Hepatocyte (in vitro differentiated cells): Measurements from ENCODE around the gene GADD45G. TPM values are rescaled to one million over a fixed set of nuclear protein-coding genes. Genes with fewer than 3 reads are reported as not detected.

Source experiments
- DNase-seq: peaks from one replicate; pipeline ENCODE4 v3.0.0-alpha.2; 2016; ENCODE audit warnings: low spot score
- H2AFZ ChIP-seq: fragments of 200-600 bp; sonication (generic); 2 replicates; pipeline ENCODE4 v1.6.0; 2016; ENCODE audit warnings: antibody characterized with exemption, mild to moderate bottlenecking
- H3K27ac ChIP-seq: fragments of 200-600 bp; sonication (generic); 2 replicates; pipeline ENCODE4 v1.5.1; 2016; ENCODE audit warnings: mild to moderate bottlenecking
- H3K27me3 ChIP-seq: fragments of 200-600 bp; sonication (generic); 2 replicates; pipeline ENCODE4 v1.6.1; 2016
- H3K36me3 ChIP-seq: fragments of 200-600 bp; sonication (generic); replicated peaks from 2 replicates; pipeline ENCODE4 v1.5.1; 2016; ENCODE audit warnings: low read depth; ENCODE audit not compliant: insufficient read depth
- H3K4me1 ChIP-seq: fragments of 200-600 bp; sonication (generic); 2 replicates; pipeline ENCODE4 v1.5.1; 2016; ENCODE audit warnings: mild to moderate bottlenecking, moderate library complexity; ENCODE audit not compliant: insufficient read depth
- H3K4me2 ChIP-seq: fragments of 200-600 bp; sonication (generic); 2 replicates; pipeline ENCODE4 v1.6.0; 2016
- H3K4me3 ChIP-seq: fragments of 200-600 bp; sonication (generic); 2 replicates; pipeline ENCODE4 v1.5.1; 2016; ENCODE audit warnings: mild to moderate bottlenecking
- H3K79me2 ChIP-seq: fragments of 200-600 bp; sonication (generic); 2 replicates; pipeline ENCODE4 v1.6.0; 2017; ENCODE audit warnings: mild to moderate bottlenecking
- H3K9me2 ChIP-seq: fragments of 200-600 bp; sonication (generic); replicated peaks from 2 replicates; pipeline ENCODE4 v1.6.0; 2017; ENCODE audit warnings: mild to moderate bottlenecking; ENCODE audit not compliant: insufficient read depth
- H3K9me3 ChIP-seq: fragments of 200-600 bp; sonication (generic); 2 replicates; pipeline ENCODE4 v1.5.1; 2016; ENCODE audit warnings: low read depth, mild to moderate bottlenecking
- H4K20me1 ChIP-seq: fragments of 200-600 bp; sonication (generic); 2 replicates; pipeline ENCODE4 v1.6.0; 2016; ENCODE audit warnings: mild to moderate bottlenecking; ENCODE audit not compliant: insufficient read depth, poor library complexity, severe bottlenecking
- CTCF ChIP-seq: fragments of 200-600 bp; sonication (generic); IDR thresholded peaks from 2 replicates; pipeline ENCODE4 v1.5.1; 2016; ENCODE audit warnings: antibody characterized with exemption, mild to moderate bottlenecking; ENCODE audit not compliant: poor library complexity
- EZH2 ChIP-seq: fragments of 200-600 bp; sonication (generic); IDR thresholded peaks from 2 replicates; pipeline ENCODE4 v1.6.1; 2016; ENCODE audit warnings: antibody characterized with exemption, mild to moderate bottlenecking, borderline replicate concordance
- EZH2phosphoT487 ChIP-seq: fragments of 200-600 bp; sonication (generic); IDR thresholded peaks from one replicate; pipeline ENCODE4 v1.6.1; 2018; ENCODE audit warnings: antibody characterized with exemption, mild to moderate bottlenecking, low read depth, moderate library complexity; ENCODE audit not compliant: unreplicated experiment, severe bottlenecking
- WGBS: methylation state at CpG from one replicate; pipeline ENCODE4 v1.1.6; 2016; ENCODE audit warnings: low lambda C conversion rate; ENCODE audit errors: missing lambda C conversion rate; 5-methylcytosine and 5-hydroxymethylcytosine counted together
- polyA plus RNA-seq: library from polyadenylated mRNA; unstranded; fragments of >200 nt; fragmentation: Nextera tagmentation; extraction: Ambion mirVana; gene quantifications from 2 replicates; pipeline ENCODE4 v1.2.1, GENCODE V29; 2016
- total RNA-seq: library from RNA; depleted of rRNA; stranded (reverse); fragments of >200 nt; gene quantifications from 2 replicates; pipeline ENCODE4 v1.2.3, GENCODE V29; 2014

Gene GADD45G
- total and polyA plus RNA-seq, 2 experiments from 2014 or later, result 15.7 to 45.1 TPM

- Histone ChIP-seq H3K27ac (no peak overlapping the region), H3K27me3 (no peaks in the 10 kb centered on the region), H3K9me3 (no peaks in the 10 kb centered on the region), H2AFZ (no peak overlapping the region), H3K4me3 (no peak overlapping the region), H3K9me2 (no peaks in the 10 kb centered on the region), H3K79me2 (no peaks in the 10 kb centered on the region), H4K20me1 (no peaks in the 10 kb centered on the region), H3K4me1 (peaks cover 37% of the 10 kb centered on the region), H3K36me3 (no peaks in the 10 kb centered on the region), H3K4me2 (peak overlapping the region; percentile 15)
- DNase-seq, result no peak
- no peak for TF ChIP-seq EZH2phosphoT487
- 53% methylated on average over 20 of the region's 20 CpGs for WGBS
These were observed 18.4 kb downstream of the GADD45G start for GRCh38 chr9:89622933-89623861.

- Histone ChIP-seq H3K9me2 (no peaks in the 10 kb centered on the region), H3K9me3 (no peaks in the 10 kb centered on the region), H3K4me1 (peaks cover 37% of the 10 kb centered on the region), H3K27ac (no peak overlapping the region), H3K27me3 (no peaks in the 10 kb centered on the region), H3K4me2 (no peak overlapping the region), H3K4me3 (no peak overlapping the region), H3K36me3 (no peaks in the 10 kb centered on the region), H3K79me2 (no peaks in the 10 kb centered on the region), H2AFZ (no peak overlapping the region), H4K20me1 (no peaks in the 10 kb centered on the region)
- 88% methylated on average over 11 of the region's 11 CpGs for WGBS
- TF ChIP-seq EZH2 (no peak), EZH2phosphoT487 (no peak), CTCF (no peak)
- no peak for DNase-seq
These were observed 19.2 kb downstream of the GADD45G start for GRCh38 chr9:89623925-89624420.

GRCh38 chr9:89625721-89626687 lies 21.2 kb downstream of the GADD45G start:
- H3K36me3 ChIP-seq, result no peaks in the 10 kb centered on the region
- H3K79me2 ChIP-seq, result no peaks in the 10 kb centered on the region
- no peak overlapping the region for H3K4me3 ChIP-seq
- H2AFZ ChIP-seq, result no peak overlapping the region
- no peaks in the 10 kb centered on the region for H3K9me2 ChIP-seq
- H3K9me3 ChIP-seq, result no peaks in the 10 kb centered on the region
- no peak for TF ChIP-seq EZH2phosphoT487
- TF ChIP-seq CTCF, result no peak
- no peak for TF ChIP-seq EZH2
- no peak overlapping the region for H3K27ac ChIP-seq
- WGBS, result 78% methylated on average over 14 of the region's 14 CpGs
- H3K27me3 ChIP-seq, result no peaks in the 10 kb centered on the region
- H3K4me1 ChIP-seq, result peaks cover 37% of the 10 kb centered on the region
- H3K4me2 ChIP-seq, result no peak overlapping the region
- DNase-seq, result no peak
- H4K20me1 ChIP-seq, result no peaks in the 10 kb centered on the region
